Esophagus muscularis mucosa (tissue), 4 donors: ENCODE measurements around the gene GAS7. TPM values are rescaled to one million over a fixed set of nuclear protein-coding genes. Genes with fewer than 3 reads are reported as not detected.

Experiments used
- DNase-seq: peaks from one replicate; pipeline ENCODE4 v3.0.0-alpha.2; 2017; ENCODE audit errors: extremely low spot score
- H3K27ac ChIP-seq, 4 donors: fragments of 200-600 bp; sonication (generic); replicated peaks in 1 of 4; 1 replicate in 3 of 4; 2 replicates in 1 of 4; pipeline ENCODE4 v1.5.1; 2016 to 2019; ENCODE audit warnings: mild to moderate bottlenecking in 1 of 4
- H3K27me3 ChIP-seq, 4 donors: fragments of 200-600 bp; sonication (generic); one replicate each; pipeline versions ENCODE4 v1.5.1 to v1.6.0; 2016 to 2019
- H3K36me3 ChIP-seq, 4 donors: fragments of 200-600 bp; sonication (generic); one replicate each; pipeline ENCODE4 v1.5.1; 2016 to 2019
- H3K4me1 ChIP-seq, 4 donors: fragments of 200-600 bp; sonication (generic); one replicate each; pipeline ENCODE4 v1.5.1; 2016 to 2019
- H3K4me3 ChIP-seq, 4 donors: fragments of 200-600 bp; sonication (generic); 1 replicate in 2 of 4; 2 replicates in 2 of 4; pipeline ENCODE4 v1.5.1; 2016 to 2019; ENCODE audit warnings: mild to moderate bottlenecking in 4 of 4, moderate library complexity in 1 of 4
- H3K9me3 ChIP-seq, 4 donors: fragments of 200-600 bp; sonication (generic); 1 replicate in 3 of 4; 2 replicates in 1 of 4; pipeline ENCODE4 v1.5.1; 2016 to 2019
- EP300 ChIP-seq: sonication (generic); formaldehyde crosslinking; IDR thresholded peaks from one replicate; pipeline ENCODE4 v1.6.1; 2017; ENCODE audit warnings: antibody characterized with exemption
- POLR2A ChIP-seq: fragments of 450-650 bp; IDR thresholded peaks from one replicate; pipeline ENCODE4 v1.6.1; 2017; ENCODE audit warnings: antibody characterized with exemption, moderate library complexity, mild to moderate bottlenecking, low read depth
- POLR2AphosphoS5 ChIP-seq, 2 donors: sonication (generic); formaldehyde crosslinking; IDR thresholded peaks; one replicate each; pipeline ENCODE4 v1.6.1; 2017; ENCODE audit warnings: antibody characterized with exemption in 2 of 2
- WGBS: methylation state at CpG from one replicate; pipeline ENCODE4 v1.1.5; 2018; 5-methylcytosine and 5-hydroxymethylcytosine counted together
- intact Hi-C: fragments of 100-400 bp; cut with DNase I; formaldehyde crosslinking; loops from one replicate; pipeline ENCODE4 v1.15.1; 2023
- total RNA-seq, 4 donors: library from RNA; depleted of rRNA; stranded (reverse); fragments of >200 nt; gene quantifications; one replicate each; pipeline versions ENCODE4 v1.1.0 to v1.2.1, GENCODE V29; 2016
- TF ChIP-seq, protein P1 (sequence below), 3 experiments: fragments of 200-600 bp in 2 of 3; fragments of 450-650 bp in 1 of 3; sonication (generic) in 2 of 3; IDR thresholded peaks; one replicate each; pipeline ENCODE4 v1.5.1; 2017 to 2019; ENCODE audit warnings: antibody characterized with exemption in 3 of 3, mild to moderate bottlenecking in 2 of 3, moderate library complexity in 1 of 3

GAS7 gene
- total RNA-seq, 4 donors from 2014 or later = 77.3 to 124 (median 86.7) TPM

DNA sequence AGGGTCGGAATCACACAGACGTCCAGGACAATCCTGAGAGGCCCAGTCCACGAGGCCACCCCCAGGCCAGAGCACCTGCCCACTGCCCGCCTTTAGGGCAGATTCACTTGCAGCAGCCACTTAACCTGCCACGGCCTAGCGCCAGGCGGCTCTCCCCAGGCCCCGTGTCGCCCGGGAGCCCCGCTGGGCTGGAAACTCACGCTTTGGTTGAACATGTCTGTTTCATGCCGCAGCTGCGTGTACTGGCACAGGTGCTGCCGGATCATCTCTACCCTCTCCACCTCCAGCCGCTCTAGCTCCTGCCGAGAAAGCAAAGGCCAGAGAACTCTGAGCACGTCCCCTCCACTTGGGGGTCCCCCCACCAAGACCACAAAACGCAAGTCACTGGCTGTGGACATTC is 280.6 kb downstream of the GAS7 start:
- WGBS = 93% methylated on average over 12 of the region's 19 CpGs
- Histone ChIP-seq H3K9me3 (no peaks in the 10 kb centered on the region), H3K27me3 (no peaks in the 10 kb centered on the region), H3K36me3 (peaks cover 0 to 58% (median 45%) of the 10 kb centered on the region in 4 donors), H3K4me3 (no peak overlapping the region), H3K4me1 (no peaks in the 10 kb centered on the region), H3K27ac (no peak overlapping the region)
- DNase-seq = no peak
- TF ChIP-seq POLR2AphosphoS5 (IDR thresholded peaks at IDR 0.05) (no peak), EP300 (no peak), POLR2A (no peak)
- TF ChIP-seq, protein P1, sequence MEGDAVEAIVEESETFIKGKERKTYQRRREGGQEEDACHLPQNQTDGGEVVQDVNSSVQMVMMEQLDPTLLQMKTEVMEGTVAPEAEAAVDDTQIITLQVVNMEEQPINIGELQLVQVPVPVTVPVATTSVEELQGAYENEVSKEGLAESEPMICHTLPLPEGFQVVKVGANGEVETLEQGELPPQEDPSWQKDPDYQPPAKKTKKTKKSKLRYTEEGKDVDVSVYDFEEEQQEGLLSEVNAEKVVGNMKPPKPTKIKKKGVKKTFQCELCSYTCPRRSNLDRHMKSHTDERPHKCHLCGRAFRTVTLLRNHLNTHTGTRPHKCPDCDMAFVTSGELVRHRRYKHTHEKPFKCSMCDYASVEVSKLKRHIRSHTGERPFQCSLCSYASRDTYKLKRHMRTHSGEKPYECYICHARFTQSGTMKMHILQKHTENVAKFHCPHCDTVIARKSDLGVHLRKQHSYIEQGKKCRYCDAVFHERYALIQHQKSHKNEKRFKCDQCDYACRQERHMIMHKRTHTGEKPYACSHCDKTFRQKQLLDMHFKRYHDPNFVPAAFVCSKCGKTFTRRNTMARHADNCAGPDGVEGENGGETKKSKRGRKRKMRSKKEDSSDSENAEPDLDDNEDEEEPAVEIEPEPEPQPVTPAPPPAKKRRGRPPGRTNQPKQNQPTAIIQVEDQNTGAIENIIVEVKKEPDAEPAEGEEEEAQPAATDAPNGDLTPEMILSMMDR (IDR thresholded peaks at IDR 0.05) = no peak
- intact Hi-C loops = no loop called here

DNA sequence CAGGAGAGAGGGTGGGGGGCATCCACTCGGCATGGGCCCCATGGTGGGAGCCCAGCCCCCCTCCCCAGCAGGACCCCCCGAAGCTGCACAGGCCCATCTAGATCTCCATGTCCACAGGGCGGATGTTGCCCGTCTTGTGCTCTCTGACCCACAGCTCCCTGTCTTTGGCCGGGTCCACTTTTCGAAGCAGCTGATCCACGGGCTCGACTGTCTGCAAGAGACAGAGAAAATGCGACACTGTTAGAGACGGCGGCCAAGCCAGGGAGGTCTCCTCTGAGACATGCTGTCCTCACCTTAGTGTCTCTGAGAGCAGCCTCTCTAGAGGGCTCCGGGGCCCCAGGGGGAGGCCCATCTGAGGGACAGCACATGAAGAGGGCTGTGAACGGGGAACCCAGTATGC is 281.3 kb downstream of the GAS7 start:
- H3K36me3 ChIP-seq = peaks cover 0 to 55% (median 45%) of the 10 kb centered on the region in 4 donors
- TF ChIP-seq POLR2AphosphoS5 (IDR thresholded peaks at IDR 0.05) (no peak), POLR2A (no peak)
- no peak for DNase-seq
- 73% methylated on average over 13 of the region's 13 CpGs for WGBS
- no peaks in the 10 kb centered on the region for H3K9me3 ChIP-seq
- no peaks in the 10 kb centered on the region for H3K27me3 ChIP-seq
- H3K4me3 ChIP-seq = no peak overlapping the region
- no peaks in the 10 kb centered on the region for H3K4me1 ChIP-seq
- no peak overlapping the region for H3K27ac ChIP-seq
- intact Hi-C loops = no loop called here

DNA sequence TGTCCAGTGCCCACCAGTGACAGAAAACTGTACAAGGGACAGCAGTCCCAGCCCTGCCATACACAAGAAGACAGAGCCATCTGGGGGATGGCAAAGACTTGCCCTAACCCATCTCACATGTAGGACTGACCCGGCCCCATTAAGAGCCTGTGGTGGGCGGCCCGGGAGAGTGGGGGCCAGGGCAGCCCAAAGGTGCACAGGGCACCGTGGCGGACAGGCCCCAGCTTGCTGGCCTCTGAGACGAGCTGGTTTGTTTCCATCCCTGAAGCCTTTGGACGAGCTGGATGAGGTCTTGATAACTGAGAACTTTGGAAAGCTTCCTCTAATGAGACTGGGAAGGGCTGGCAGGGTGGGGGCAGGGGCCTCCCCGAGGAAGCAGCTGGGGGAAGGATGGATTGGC is 282.3 kb downstream of the GAS7 start:
- no peaks in the 10 kb centered on the region for H3K4me1 ChIP-seq
- no peaks in the 10 kb centered on the region for H3K27me3 ChIP-seq
- no peak for TF ChIP-seq POLR2AphosphoS5 (IDR thresholded peaks at IDR 0.05)
- TF ChIP-seq, protein P1 (IDR thresholded peaks at IDR 0.05) = no peak
- no peak for TF ChIP-seq EP300
- TF ChIP-seq POLR2A = no peak
- H3K27ac ChIP-seq = no peak overlapping the region
- WGBS = 74% methylated on average over 8 of the region's 8 CpGs
- peaks cover 0 to 48% (median 45%) of the 10 kb centered on the region in 4 donors for H3K36me3 ChIP-seq
- DNase-seq = no peak
- no peaks in the 10 kb centered on the region for H3K9me3 ChIP-seq
- intact Hi-C loops = no loop called here
- H3K4me3 ChIP-seq = no peak overlapping the region

DNA sequence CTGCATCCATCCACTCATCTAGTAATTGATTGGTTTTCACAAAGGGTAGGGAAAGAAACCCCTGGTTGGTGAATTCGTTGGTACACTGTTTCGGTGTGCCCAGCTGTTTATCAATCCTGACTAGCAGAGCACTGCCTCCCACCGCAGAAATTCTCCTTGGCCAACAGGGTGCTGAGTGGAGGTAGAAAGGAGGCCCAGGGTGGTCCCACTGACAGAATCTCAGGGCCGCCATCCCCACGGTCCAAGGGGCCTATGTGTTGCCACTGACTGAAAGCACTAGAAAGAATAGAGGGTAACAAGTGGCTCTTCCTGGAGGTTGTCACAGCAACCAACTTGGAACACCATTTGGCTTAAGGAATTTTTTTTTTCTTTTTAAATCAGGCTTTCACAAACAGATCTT is 284.9 kb downstream of the GAS7 start:
- peaks cover 0 to 3% (median 2%) of the 10 kb centered on the region in 4 donors for H3K4me1 ChIP-seq
- intact Hi-C loops = no loop called here
- TF ChIP-seq, protein P1 (IDR thresholded peaks at IDR 0.05) = no peak
- TF ChIP-seq POLR2A = no peak
- TF ChIP-seq EP300 = no peak
- TF ChIP-seq POLR2AphosphoS5 (IDR thresholded peaks at IDR 0.05) = no peak
- no peak overlapping the region for H3K4me3 ChIP-seq
- peaks cover 0 to 12% (median 0%) of the 10 kb centered on the region in 4 donors for H3K27me3 ChIP-seq
- H3K27ac ChIP-seq = no peak overlapping the region
- 93% methylated on average over 5 of the region's 5 CpGs for WGBS
- H3K36me3 ChIP-seq = peaks cover 0 to 40% (median 32%) of the 10 kb centered on the region in 4 donors
- DNase-seq = no peak
- H3K9me3 ChIP-seq = no peaks in the 10 kb centered on the region

DNA sequence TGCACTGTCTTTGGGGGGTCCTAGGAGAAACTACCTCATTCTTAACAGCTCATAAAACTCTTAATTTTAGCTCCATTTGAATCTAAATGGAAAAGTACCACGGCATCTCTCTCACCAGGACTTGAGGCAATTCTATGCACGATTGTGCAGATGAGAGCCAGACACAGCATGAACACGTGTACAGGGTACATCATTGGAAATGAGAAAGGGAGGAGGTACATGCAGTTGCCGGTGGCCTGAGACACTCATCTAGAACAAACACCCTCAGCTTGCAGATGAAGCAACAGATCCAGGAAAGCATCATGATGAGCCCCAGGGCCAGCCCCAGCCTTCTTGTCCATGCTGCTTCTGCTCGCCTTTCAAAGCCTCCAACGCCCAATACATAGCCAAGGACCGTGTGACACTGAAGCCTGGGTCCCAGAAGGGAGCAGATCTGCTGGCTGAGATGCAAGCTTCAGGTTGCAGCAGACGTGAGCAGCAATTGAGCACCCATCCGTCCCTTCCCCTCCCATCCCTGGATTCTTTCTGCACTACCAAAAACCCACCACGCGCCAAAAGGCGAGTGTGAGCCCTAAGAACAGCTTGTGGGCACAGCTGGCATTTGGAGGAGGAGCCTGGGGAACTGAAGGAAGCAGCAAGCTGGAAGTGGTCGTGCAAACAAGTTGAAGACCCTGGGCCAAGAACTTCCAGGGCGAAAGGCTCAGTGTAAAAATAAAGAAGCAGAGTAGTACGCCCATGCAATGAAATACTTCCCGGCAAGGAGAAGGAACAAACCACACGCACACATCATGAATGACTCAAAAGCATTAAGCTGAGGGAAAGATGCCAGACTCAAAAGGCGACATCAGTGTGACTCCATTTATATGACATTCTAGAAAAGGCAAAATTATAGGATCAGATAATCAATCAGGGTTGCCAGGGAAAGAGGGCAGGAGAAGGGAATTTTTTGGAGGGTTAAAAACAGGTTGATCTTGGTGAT is 286.0 kb downstream of the GAS7 start:
- H3K4me1 ChIP-seq = peaks cover 0 to 11% (median 9%) of the 10 kb centered on the region in 4 donors
- DNase-seq = no peak
- no peak overlapping the region for H3K4me3 ChIP-seq
- H3K27me3 ChIP-seq = peaks cover 0 to 16% (median 0%) of the 10 kb centered on the region in 4 donors
- no peak for TF ChIP-seq EP300
- no peak for TF ChIP-seq POLR2AphosphoS5 (IDR thresholded peaks at IDR 0.05)
- TF ChIP-seq POLR2A = no peak
- TF ChIP-seq, protein P1 (IDR thresholded peaks at IDR 0.05) = no peak
- H3K9me3 ChIP-seq = no peaks in the 10 kb centered on the region
- intact Hi-C loops = no loop called here
- WGBS = 76% methylated on average over 18 of the region's 18 CpGs
- peaks cover 0 to 33% (median 22%) of the 10 kb centered on the region in 4 donors for H3K36me3 ChIP-seq
- no peak overlapping the region for H3K27ac ChIP-seq
